ENCODE data around the gene GLB1L2. TPM values are rescaled to one million over a fixed set of nuclear protein-coding genes. Genes with fewer than 3 reads are reported as not detected.

Gene GLB1L2
- total and polyA plus RNA-seq, 2 of the 4 experiments (the other 2 are of a cell fraction) = under 0.01 to 0.26 TPM

DNA sequence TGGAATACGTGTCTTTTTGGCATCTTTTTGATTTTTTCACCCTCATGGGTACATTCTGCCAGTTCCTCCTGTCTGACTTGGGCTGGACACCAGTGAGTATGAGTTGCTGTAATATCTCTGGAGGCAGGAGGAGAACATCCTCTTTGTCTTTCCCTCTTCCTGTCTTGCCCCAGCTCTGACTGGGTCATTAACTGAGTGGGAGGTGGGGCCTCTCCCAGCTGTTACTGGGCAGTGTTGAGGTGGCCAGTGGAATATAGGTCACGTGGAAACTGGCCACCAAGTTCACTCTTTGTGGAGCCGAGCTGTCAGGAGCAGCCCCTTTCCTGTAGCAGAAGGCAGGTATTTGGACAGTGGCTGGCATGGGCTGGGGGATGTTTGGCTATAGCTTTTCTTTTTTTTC lies 2.2 kb downstream of the GLB1L2 start:
- no peak for DNase-seq
- no peak overlapping the region for H4K5ac ChIP-seq (ENCODE audit: low read depth, low read length)
- intact Hi-C loops (cut with micrococcal nuclease) = no loop called here
- H2BK15ac ChIP-seq (ENCODE audit: low read depth, low read length) = no peak overlapping the region
- no CpG with 5 or more reads among the region's 3 CpGs for WGBS, 2 experiments (ENCODE audit: extremely low coverage in 2 of 2, insufficient read length in 1 of 2)
- no peaks in the 10 kb centered on the region for H3K9me1 ChIP-seq (ENCODE audit: insufficient read depth, low read length)
- dilution Hi-C loops (cut with HindIII; ENCODE audit: low sequenced_read_pairs, unreplicated experiment) = no loop called here
- H2AK5ac ChIP-seq (ENCODE audit: low read depth, low read length) = no peak overlapping the region
- no peak overlapping the region for H3K4ac ChIP-seq (ENCODE audit: low read depth, low read length)
- ChIA-PET POLR2A (ENCODE audit: unreplicated experiment) (no interaction called here), CTCF (interaction anchor here (0.7 kb wide), 1 partner anchor 627 kb away, joined by 3 read pairs; no protein-coding TSS in a partner anchor)
- H2BK20ac ChIP-seq (ENCODE audit: low read depth, low read length) = no peak overlapping the region
- no peak overlapping the region for H3K27ac ChIP-seq (ENCODE audit: insufficient read depth, low read length)
- H3K9ac ChIP-seq (ENCODE audit: low read depth, low read length) = no peak overlapping the region
- no peaks in the 10 kb centered on the region for H3K4me1 ChIP-seq (ENCODE audit: control insufficient read depth, insufficient read depth, low read length)
- no peak for TF ChIP-seq SMC3 (IDR thresholded peaks at IDR 0.05; ENCODE audit: low read depth, low read length)
- no peak for TF ChIP-seq MAFK (IDR thresholded peaks at IDR 0.05; ENCODE audit: low read depth, low read length)
- no peak for TF ChIP-seq MAZ (IDR thresholded peaks at IDR 0.05; ENCODE audit: borderline replicate concordance, low read depth, low read length)
- TF ChIP-seq, protein P1, sequence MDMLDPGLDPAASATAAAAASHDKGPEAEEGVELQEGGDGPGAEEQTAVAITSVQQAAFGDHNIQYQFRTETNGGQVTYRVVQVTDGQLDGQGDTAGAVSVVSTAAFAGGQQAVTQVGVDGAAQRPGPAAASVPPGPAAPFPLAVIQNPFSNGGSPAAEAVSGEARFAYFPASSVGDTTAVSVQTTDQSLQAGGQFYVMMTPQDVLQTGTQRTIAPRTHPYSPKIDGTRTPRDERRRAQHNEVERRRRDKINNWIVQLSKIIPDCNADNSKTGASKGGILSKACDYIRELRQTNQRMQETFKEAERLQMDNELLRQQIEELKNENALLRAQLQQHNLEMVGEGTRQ (IDR thresholded peaks at IDR 0.05; ENCODE audit: low read depth, low read length) = no peak
- TF ChIP-seq RCOR1 (IDR thresholded peaks at IDR 0.05; ENCODE audit: insufficient replicate concordance, low read length) = no peak
- no peak for TF ChIP-seq NFE2L2 (IDR thresholded peaks at IDR 0.05; ENCODE audit: low read depth, low read length)
- TF ChIP-seq FOS (IDR thresholded peaks at IDR 0.05; ENCODE audit: low read depth, low read length) = no peak
- no peak for TF ChIP-seq BHLHE40 (IDR thresholded peaks at IDR 0.05; ENCODE audit: low read depth, low read length)
- TF ChIP-seq, protein P2, sequence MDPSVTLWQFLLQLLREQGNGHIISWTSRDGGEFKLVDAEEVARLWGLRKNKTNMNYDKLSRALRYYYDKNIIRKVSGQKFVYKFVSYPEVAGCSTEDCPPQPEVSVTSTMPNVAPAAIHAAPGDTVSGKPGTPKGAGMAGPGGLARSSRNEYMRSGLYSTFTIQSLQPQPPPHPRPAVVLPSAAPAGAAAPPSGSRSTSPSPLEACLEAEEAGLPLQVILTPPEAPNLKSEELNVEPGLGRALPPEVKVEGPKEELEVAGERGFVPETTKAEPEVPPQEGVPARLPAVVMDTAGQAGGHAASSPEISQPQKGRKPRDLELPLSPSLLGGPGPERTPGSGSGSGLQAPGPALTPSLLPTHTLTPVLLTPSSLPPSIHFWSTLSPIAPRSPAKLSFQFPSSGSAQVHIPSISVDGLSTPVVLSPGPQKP (IDR thresholded peaks at IDR 0.05; ENCODE audit: borderline replicate concordance, low read depth, low read length) = no peak
- no peak for TF ChIP-seq CHD1 (IDR thresholded peaks at IDR 0.05; ENCODE audit: low read depth, low read length)
- H2AFZ ChIP-seq (replicated peaks; ENCODE audit: low read length, poor library complexity) = no peak overlapping the region
- H3K36me3 ChIP-seq (ENCODE audit: control insufficient read depth, insufficient read depth, low read length) = no peaks in the 10 kb centered on the region
- H3K4me3 ChIP-seq (ENCODE audit: insufficient read depth, low read depth, low read length) = no peak overlapping the region
- peaks cover 14% of the 10 kb centered on the region for H3K27me3 ChIP-seq (ENCODE audit: control insufficient read depth, insufficient read depth, low read length)
- no peak overlapping the region for H3K18ac ChIP-seq (ENCODE audit: low read depth, low read length)
- H2BK5ac ChIP-seq (ENCODE audit: low read depth, low read length, poor library complexity, severe bottlenecking) = no peak overlapping the region
- no peak overlapping the region for H3K14ac ChIP-seq (replicated peaks; ENCODE audit: low read depth, low read length)
- no peak overlapping the region for H3K4me2 ChIP-seq (ENCODE audit: low read depth, low read length)
- BruUV-seq (replicated peaks) = no TSS peak
- no peaks in the 10 kb centered on the region for H4K20me1 ChIP-seq (ENCODE audit: insufficient read depth, low read length)
- no peak overlapping the region for H4K91ac ChIP-seq (ENCODE audit: insufficient read depth, low read depth, low read length)
- H3K56ac ChIP-seq (ENCODE audit: extremely low read depth, insufficient read depth, low read length) = no peak overlapping the region
- no peak overlapping the region for H2BK120ac ChIP-seq (ENCODE audit: low read depth, low read length)
- in situ Hi-C loops (cut with MboI; ENCODE audit: low sequenced_read_pairs) = no loop called here
- H4K8ac ChIP-seq (ENCODE audit: low read depth in 2 of 2, low read length in 2 of 2) = no peak overlapping the region
- no peaks in the 10 kb centered on the region for H3K79me1 ChIP-seq (ENCODE audit: low read depth in 1 of 2, low read length in 2 of 2)
- H3K23ac ChIP-seq (ENCODE audit: low read depth, low read length) = no peak overlapping the region
- ATAC-seq (ENCODE audit: low read depth) = no peak
- H2AK9ac ChIP-seq (replicated peaks; ENCODE audit: low read depth, low read length, poor library complexity) = no peak overlapping the region
- H3K9me3 ChIP-seq (ENCODE audit: control insufficient read depth, insufficient read depth, low read length) = no peaks in the 10 kb centered on the region; the same call in 1 of the 2 replicates
